OCI-LY1 (cell line): ENCODE results near the gene C4A.
"Not testable (repeated sequence)": the region's sequence is repeated elsewhere in the genome, so short reads cannot be mapped to it uniquely, and the experiment has no call there.

Experiments
- CTCF ChIP-seq: fragments of 200-600 bp; sonication (generic), shearing (Covaris generic); IDR thresholded peaks from 2 replicates; pipeline ENCODE4 v1.5.1; 2017; ENCODE audit warnings: mild to moderate bottlenecking, antibody characterized with exemption, low read length, moderate library complexity, mixed read lengths
- EZH2 ChIP-seq: fragments of 200-600 bp; sonication (generic), shearing (Covaris generic); IDR thresholded peaks from 2 replicates; pipeline ENCODE4 v1.8.0; 2017; ENCODE audit warnings: borderline replicate concordance, mixed run types, mild to moderate bottlenecking, antibody characterized with exemption, low read length, moderate library complexity, mixed read lengths

- not testable (repeated sequence) for TF ChIP-seq CTCF, EZH2
Measured at GRCh38 chr6:32043589-32044380, 61.9 kb downstream of the C4A start.
